GM21526 (cell line): ENCODE results near the gene ZCCHC7.
"Not testable (repeated sequence)": the region's sequence is repeated elsewhere in the genome, so short reads cannot be mapped to it uniquely, and the experiment has no call there.

ENCODE experiments used
- ATAC-seq: cut with Tn5 transposase; IDR thresholded peaks from one replicate; pipeline ENCODE4 v1.9.1; 2021; ENCODE audit warnings: moderate library complexity; ENCODE audit not compliant: unreplicated experiment, low FRiP score

Gene ZCCHC7

DNA sequence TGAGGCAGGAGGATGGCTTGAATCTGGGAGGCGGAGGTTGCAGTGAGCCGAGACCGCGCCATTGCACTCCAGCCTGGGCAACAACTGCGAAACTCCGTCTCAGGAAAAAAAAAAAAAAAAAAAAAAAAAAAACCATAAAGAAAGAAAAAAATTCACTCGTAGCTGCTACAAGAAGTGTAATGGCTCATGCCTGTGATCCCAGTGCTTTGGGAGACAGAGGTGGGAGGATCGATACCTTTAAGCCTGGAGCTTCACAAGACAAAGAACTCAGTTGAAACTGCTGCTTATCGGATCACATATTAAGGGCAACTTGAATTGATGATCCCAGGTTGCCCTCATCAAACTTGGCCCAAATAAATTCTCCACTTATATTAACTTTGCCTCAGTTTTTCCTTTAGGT, 1.0 kb upstream of the ZCCHC7 start:
- no peak for ATAC-seq

- peak; percentile 12 for ATAC-seq
Measured at GRCh38 chr9:37120843-37121335, 515 bp downstream of the ZCCHC7 start.

- no peak for ATAC-seq
Measured at GRCh38 chr9:37121881-37122280, 1.5 kb downstream of the ZCCHC7 start.

DNA sequence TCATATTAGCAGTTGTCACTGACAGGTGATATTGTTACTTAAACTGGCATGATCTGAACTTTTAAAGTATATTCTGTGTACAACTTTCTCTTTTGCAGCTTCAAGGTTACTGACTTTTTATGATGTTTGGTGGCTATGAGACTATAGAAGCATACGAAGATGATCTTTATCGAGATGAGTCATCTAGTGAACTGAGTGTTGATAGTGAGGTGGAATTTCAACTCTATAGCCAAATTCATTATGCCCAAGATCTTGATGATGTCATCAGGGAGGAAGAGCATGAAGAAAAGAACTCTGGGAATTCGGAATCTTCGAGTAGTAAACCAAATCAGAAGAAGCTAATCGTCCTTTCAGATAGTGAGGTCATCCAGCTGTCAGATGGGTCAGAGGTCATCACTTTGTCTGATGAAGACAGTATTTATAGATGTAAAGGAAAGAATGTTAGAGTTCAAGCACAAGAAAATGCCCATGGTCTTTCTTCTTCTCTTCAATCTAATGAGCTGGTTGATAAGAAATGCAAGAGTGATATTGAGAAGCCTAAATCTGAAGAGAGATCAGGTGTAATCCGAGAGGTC, 5.9 kb downstream of the ZCCHC7 start:
- no peak for ATAC-seq

GRCh38 chr9:37127018-37127417, 6.6 kb downstream of the ZCCHC7 start:
- no peak for ATAC-seq

GRCh38 chr9:37128051-37128450, 7.7 kb downstream of the ZCCHC7 start:
- no peak for ATAC-seq

DNA sequence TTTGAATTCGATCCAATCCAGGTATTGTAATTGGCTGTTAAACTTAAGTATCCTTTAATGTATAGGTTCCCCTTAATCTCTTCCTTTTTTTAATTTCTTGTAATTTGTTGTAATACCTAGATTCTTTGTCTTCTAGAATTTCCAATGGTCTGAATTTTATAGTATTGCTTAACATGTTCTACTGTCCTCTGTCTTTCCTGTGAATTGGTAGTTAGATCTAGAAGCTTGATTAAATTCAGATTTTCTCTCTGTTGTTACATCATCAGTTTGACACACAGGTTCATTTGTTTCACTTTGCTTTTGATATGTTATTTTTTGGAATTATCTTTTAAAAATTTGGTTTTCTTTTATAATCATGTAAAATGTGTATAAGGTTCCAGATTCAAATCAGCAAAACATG, 13.8 kb downstream of the ZCCHC7 start:
- ATAC-seq: no peak

GRCh38 chr9:37141015-37141414, 20.6 kb downstream of the ZCCHC7 start:
- ATAC-seq: no peak

DNA sequence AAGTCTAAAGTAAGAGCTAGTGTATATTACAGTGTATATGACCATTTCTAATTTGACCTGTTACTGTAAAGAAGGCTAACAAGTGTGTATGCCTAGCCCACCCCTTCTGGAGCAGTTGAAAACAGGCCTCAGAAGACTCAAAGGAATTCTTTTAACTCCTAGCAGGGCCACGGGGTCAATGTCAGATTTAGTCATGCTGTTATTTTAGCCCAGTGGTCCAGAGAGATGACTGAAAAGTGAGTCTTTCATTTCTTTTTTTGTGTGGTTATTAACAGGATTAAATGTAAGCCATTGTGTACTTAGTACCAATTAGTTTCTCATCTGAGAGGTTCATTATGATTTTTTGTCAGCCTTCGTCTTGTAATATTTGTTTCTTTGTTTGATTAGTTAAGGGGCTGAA, 24.4 kb downstream of the ZCCHC7 start:
- ATAC-seq: no peak

- ATAC-seq: no peak
Measured at GRCh38 chr9:37146410-37146809, 26.0 kb downstream of the ZCCHC7 start.

DNA sequence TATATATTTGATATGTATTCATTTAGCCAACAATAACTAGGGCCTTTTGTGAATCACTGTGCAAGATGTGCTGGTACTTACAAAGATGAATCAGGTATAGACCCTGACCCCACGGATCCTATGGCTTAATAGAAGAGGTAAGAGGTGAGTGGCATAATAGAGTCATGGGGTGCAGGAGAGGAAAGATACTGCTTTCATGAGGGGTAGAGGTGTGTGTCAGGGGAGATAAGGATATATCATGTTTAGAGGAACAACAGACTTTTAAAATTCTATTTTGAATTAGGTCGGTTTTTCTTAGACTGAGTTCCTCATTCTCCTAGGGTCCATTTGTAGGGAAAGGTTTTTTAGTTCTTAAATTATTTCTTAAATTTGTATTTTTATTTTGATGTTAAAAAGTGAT, 27.8 kb downstream of the ZCCHC7 start:
- no peak for ATAC-seq

GRCh38 chr9:37149666-37150308, 29.4 kb downstream of the ZCCHC7 start:
- no peak for ATAC-seq

DNA sequence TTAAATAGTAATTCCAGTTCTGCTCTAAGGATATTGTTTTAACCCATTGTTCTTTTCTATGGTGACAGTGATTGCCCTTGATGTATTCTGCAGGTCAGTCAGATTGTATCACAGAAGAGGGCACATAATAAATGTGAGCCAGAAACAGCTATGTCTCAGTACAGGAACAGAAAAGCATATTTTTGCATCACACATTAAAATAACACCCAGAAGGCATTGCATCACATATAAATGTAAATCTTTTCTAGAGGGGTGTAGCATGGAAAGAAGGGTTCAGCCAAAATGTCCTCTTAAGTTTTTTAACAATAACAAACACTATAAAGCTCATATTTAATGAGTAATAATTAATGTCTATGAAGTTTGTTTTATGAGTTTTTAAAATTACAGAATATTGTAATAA, 30.0 kb downstream of the ZCCHC7 start:
- no peak for ATAC-seq

- no peak for ATAC-seq
Measured at GRCh38 chr9:37151812-37152211, 31.4 kb downstream of the ZCCHC7 start.

DNA sequence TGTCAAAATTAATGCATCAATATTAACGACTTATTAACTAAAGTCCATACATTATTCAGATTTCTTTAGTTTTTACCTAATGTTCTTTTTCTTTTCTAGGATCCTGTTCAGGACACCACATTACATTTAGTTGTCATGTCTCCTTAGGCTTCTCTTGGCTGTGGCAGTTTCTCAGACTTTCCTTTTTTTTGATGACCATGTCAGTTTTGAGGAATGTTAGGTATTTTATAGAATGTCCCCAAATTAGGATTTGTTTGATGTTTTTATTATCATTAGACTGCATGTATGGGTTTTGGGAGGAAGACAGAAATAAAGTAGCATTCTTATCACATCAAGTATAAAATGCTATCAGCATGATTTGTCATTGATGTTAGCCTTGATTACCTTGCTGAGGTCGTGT, 32.0 kb downstream of the ZCCHC7 start:
- no peak for ATAC-seq

- no peak for ATAC-seq
Measured at GRCh38 chr9:37155601-37156000, 35.2 kb downstream of the ZCCHC7 start.

DNA sequence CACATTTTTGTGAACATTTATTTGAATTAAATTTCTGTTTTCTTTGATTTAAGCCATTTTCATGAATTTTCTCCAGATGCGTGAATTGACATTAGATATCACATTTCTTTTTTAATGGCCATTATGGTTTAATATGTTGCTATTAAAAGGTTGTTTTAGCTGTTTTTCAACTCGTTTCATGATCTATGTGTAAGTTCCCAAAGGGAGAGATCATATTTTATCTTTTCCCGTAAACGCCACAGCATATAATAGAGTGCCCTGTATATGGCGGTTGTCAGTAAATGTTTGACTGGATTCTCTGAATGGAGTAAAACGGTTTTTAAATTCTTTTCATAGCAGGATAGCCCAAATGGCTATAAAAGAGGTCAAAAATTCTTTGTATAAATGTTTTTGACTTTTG, 35.8 kb downstream of the ZCCHC7 start:
- no peak for ATAC-seq

DNA sequence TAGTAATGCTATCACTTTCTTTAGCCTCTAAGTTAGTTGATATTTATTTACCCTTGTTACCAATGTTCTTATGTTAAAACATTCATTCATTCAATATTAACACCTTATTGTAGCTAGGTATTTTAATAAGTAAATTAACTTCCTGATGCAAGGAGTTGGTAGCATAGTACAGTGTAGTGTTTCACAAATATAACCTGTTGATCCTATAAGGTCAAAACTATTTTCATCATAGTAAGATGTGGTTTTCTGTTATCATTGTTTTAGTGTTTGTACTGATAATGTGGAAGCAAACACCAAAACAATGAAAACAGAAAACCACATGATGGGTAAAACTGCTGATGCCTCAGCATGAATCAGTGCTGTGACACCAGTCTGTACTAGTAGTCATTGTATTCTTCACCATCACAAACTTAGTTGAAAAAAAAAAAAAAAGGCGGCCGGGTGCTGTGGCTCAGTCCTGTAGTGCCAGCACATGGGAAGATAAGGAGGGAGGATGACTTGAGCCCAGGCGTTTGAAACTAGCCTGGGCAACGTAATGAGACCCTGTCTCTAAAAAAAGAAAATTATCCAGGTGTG, 36.5 kb downstream of the ZCCHC7 start:
- ATAC-seq: no peak

- no peak for ATAC-seq
Measured at GRCh38 chr9:37157726-37158377, 37.5 kb downstream of the ZCCHC7 start.

- ATAC-seq: no peak
Measured at GRCh38 chr9:37163299-37163698, 42.9 kb downstream of the ZCCHC7 start.

- ATAC-seq: not testable (repeated sequence)
Measured at GRCh38 chr9:37164335-37164734, 44.0 kb downstream of the ZCCHC7 start.

GRCh38 chr9:37165644-37166043, 45.3 kb downstream of the ZCCHC7 start:
- no peak for ATAC-seq
